Vagina (tissue), 2 donors: Measurements from ENCODE around the gene SPOPL. TPM values are rescaled to one million over a fixed set of nuclear protein-coding genes. Genes with fewer than 3 reads are reported as not detected.

Experiments
- DNase-seq, 2 donors: peaks; one replicate each; pipeline ENCODE4 v3.0.0-alpha.2; 2017; ENCODE audit errors: extremely low spot score in 2 of 2
- H3K27ac ChIP-seq: fragments of 200-600 bp; sonication (generic); one replicate; pipeline ENCODE4 v1.5.1; 2019
- H3K27me3 ChIP-seq: fragments of 200-600 bp; sonication (generic); one replicate; pipeline ENCODE4 v1.5.1; 2019
- H3K36me3 ChIP-seq, 2 donors: fragments of 200-600 bp; sonication (generic); one replicate each; pipeline ENCODE4 v1.5.1; 2017 to 2019
- H3K4me1 ChIP-seq: fragments of 200-600 bp; sonication (generic); one replicate; pipeline ENCODE4 v1.5.1; 2019
- H3K4me3 ChIP-seq, 2 donors: fragments of 200-600 bp; sonication (generic); 1 replicate in 1 of 2; 2 replicates in 1 of 2; pipeline ENCODE4 v1.5.1; 2016 to 2019
- H3K9me3 ChIP-seq: fragments of 200-600 bp; sonication (generic); one replicate; pipeline ENCODE4 v1.5.1; 2019
- POLR2A ChIP-seq, 2 donors: fragments of 450-650 bp; IDR thresholded peaks; one replicate each; pipeline ENCODE4 v1.6.1; 2017; ENCODE audit warnings: antibody characterized with exemption in 2 of 2, mild to moderate bottlenecking in 2 of 2, moderate library complexity in 2 of 2
- POLR2AphosphoS5 ChIP-seq, 2 donors: sonication (generic); formaldehyde crosslinking; IDR thresholded peaks; one replicate each; pipeline ENCODE4 v1.9.0; 2017; ENCODE audit warnings: antibody characterized with exemption in 2 of 2, mild to moderate bottlenecking in 2 of 2, low read depth in 1 of 2; ENCODE audit not compliant: insufficient read depth in 1 of 2
- intact Hi-C: fragments of 100-400 bp; cut with DNase I; formaldehyde crosslinking; loops from one replicate; pipeline ENCODE4 v1.15.1; 2023
- total RNA-seq: library from RNA; depleted of rRNA; stranded (reverse); fragments of >200 nt; gene quantifications from one replicate; pipeline ENCODE4 v1.2.3, GENCODE V29; 2016
- TF ChIP-seq, protein P1 (sequence below), 3 experiments: fragments of 450-650 bp in 2 of 3; fragments of 200-600 bp in 1 of 3; sonication (generic) in 1 of 3; IDR thresholded peaks; one replicate each; pipeline ENCODE4 v1.5.1; 2017 to 2019; ENCODE audit warnings: antibody characterized with exemption in 3 of 3, mild to moderate bottlenecking in 2 of 3, moderate library complexity in 2 of 3

The SPOPL gene
- total RNA-seq = 20.1 TPM

DNA sequence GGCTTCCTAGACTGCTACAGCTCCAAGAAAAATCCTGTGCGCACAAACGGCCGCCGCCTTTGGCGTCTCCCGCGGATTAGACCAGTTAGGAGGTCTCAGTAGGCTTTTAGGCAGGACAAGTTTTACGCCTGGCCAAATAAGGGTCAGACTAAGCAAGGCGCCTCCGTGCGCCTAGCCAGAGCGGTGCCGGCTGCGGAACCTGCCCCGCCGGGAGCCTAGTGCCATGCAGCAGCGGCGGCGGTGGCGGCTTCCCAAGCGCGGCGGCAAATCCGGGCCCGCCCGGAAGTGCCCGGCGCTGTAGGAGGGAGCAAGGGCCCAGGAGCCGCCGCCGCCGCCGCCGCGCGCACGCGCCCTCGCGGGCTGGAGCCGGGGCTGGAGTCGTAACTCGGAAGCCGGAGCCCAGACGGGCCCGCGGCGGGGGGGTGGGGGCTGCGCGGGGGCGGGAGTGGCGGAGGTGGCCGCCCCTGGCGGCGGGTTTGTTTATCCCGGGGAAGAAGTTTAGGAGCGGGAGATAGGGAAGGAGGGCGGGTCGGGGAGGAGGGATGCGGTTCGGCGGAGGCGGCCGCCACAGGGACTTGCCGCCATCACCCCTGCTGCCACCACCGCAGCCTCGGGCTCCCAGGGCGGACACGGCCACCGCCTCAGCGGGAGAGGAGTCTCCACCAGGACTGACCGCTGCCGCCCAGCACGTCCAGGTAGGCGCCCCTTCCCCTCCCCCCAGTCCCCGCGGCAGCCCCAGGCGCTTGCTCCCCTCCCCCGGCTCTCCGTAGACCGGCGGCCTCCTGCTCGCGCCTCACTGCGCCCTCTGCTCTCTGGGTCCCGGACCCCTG, at the start of gene SPOPL:
SPOPL (plus strand) TSS at position 346 of the 830 bp plus-strand sequence. CDS start 48,447 bp downstream, outside the sequence.
- no peaks in the 10 kb centered on the region for H3K36me3 ChIP-seq
- H3K4me1 ChIP-seq = peaks cover 46% of the 10 kb centered on the region
- intact Hi-C loops = no loop called here
- peak within 1 kb of the TSS; percentile 94 for H3K27ac ChIP-seq
- H3K4me3 ChIP-seq = peak within 1 kb of the TSS; percentile 91 to 94
- H3K9me3 ChIP-seq = no peaks in the 10 kb centered on the region
- TF ChIP-seq POLR2AphosphoS5 (IDR thresholded peaks at IDR 0.05; ENCODE audit: insufficient read depth in 1 of 2, low read depth in 1 of 2) = peak in 1 of 2 donors; percentile 78
- TF ChIP-seq, protein P1, sequence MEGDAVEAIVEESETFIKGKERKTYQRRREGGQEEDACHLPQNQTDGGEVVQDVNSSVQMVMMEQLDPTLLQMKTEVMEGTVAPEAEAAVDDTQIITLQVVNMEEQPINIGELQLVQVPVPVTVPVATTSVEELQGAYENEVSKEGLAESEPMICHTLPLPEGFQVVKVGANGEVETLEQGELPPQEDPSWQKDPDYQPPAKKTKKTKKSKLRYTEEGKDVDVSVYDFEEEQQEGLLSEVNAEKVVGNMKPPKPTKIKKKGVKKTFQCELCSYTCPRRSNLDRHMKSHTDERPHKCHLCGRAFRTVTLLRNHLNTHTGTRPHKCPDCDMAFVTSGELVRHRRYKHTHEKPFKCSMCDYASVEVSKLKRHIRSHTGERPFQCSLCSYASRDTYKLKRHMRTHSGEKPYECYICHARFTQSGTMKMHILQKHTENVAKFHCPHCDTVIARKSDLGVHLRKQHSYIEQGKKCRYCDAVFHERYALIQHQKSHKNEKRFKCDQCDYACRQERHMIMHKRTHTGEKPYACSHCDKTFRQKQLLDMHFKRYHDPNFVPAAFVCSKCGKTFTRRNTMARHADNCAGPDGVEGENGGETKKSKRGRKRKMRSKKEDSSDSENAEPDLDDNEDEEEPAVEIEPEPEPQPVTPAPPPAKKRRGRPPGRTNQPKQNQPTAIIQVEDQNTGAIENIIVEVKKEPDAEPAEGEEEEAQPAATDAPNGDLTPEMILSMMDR (IDR thresholded peaks at IDR 0.05) = no peak
- TF ChIP-seq POLR2A (IDR thresholded peaks at IDR 0.05) = peak in 1 of 2 donors; percentile 20
- no peaks in the 10 kb centered on the region for H3K27me3 ChIP-seq
- DNase-seq = no peak

DNA sequence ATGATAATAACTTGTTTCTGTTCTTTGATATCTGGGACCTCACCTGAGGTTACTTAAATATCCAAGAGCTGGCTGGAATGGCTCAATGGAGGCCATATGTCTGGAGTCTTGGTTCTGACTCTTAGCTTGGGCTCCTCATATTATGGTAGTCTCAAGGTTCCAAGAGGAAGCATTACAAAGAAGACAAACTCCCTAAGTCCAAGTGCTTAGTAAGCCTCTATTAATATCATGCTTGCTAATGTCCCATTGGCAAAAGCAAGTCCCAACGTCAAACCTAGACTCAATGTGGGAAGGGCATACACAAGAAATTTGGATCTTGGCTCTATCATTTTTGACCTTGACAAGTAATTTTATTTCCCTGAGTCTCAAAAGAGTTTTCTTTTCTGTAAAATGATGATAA, 49.2 kb upstream of the SPOPL start:
- H3K4me1 ChIP-seq = no peaks in the 10 kb centered on the region
- no peak overlapping the region for H3K4me3 ChIP-seq
- TF ChIP-seq POLR2A (IDR thresholded peaks at IDR 0.05) = no peak
- TF ChIP-seq, protein P1 (IDR thresholded peaks at IDR 0.05) = no peak
- TF ChIP-seq POLR2AphosphoS5 (IDR thresholded peaks at IDR 0.05; ENCODE audit: insufficient read depth in 1 of 2, low read depth in 1 of 2) = no peak
- no peaks in the 10 kb centered on the region for H3K36me3 ChIP-seq
- H3K27ac ChIP-seq = no peak overlapping the region
- no peaks in the 10 kb centered on the region for H3K27me3 ChIP-seq
- H3K9me3 ChIP-seq = no peaks in the 10 kb centered on the region
- DNase-seq = no peak
- intact Hi-C loops = no loop called here

DNA sequence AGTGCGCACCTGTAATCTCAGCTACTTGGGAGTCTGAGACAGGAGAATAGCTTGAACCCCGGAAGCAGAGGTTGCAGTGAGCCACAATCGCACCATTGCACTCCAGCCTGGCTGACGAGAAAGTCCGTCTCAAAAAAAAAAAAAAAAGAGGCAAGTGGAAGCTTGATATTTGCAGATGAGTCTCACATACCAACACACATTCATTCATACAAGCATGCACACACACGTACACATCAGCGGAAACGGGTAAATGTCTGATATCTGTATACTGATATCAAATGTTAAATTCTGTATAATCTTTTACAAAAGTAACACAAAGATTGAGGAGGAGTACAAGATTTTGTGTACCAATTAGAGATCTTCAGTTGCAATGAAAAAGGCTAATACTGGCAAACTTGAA, 47.8 kb upstream of the SPOPL start:
- Histone ChIP-seq H3K9me3 (no peaks in the 10 kb centered on the region), H3K27ac (no peak overlapping the region)
- intact Hi-C loops = no loop called here

DNA sequence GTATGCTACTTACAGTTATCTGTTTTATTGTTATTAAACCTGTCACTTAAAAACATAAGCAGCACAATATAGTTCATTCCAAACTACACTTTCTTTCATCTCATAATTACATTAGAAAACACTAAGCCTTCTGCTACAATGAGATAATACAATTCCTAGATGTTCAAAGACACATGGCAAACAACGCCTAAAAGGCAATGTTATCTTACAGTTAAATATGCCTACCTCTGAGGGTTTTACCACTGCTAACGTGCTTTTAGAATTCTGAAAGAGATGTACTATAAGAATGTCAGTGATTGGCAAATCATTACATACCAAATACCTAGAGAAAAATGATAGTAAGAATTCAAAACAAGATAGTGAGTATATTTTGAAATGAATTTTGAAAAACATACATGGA, 46.8 kb upstream of the SPOPL start:
- Histone ChIP-seq H3K27me3 (no peaks in the 10 kb centered on the region), H3K36me3 (no peaks in the 10 kb centered on the region), H3K27ac (no peak overlapping the region), H3K4me1 (no peaks in the 10 kb centered on the region), H3K4me3 (no peak overlapping the region), H3K9me3 (no peaks in the 10 kb centered on the region)
- TF ChIP-seq, protein P1 (IDR thresholded peaks at IDR 0.05) = no peak
- intact Hi-C loops = no loop called here
- DNase-seq = no peak

More for the DNA sequence above, 47.8 kb upstream of the SPOPL start:
- H3K4me3 ChIP-seq = no peak overlapping the region
- DNase-seq = no peak
- TF ChIP-seq, protein P1 (IDR thresholded peaks at IDR 0.05) = no peak
- no peak for TF ChIP-seq POLR2AphosphoS5 (IDR thresholded peaks at IDR 0.05; ENCODE audit: insufficient read depth in 1 of 2, low read depth in 1 of 2)
- TF ChIP-seq POLR2A (IDR thresholded peaks at IDR 0.05) = no peak
- no peaks in the 10 kb centered on the region for H3K4me1 ChIP-seq
- H3K27me3 ChIP-seq = no peaks in the 10 kb centered on the region
- no peaks in the 10 kb centered on the region for H3K36me3 ChIP-seq

DNA sequence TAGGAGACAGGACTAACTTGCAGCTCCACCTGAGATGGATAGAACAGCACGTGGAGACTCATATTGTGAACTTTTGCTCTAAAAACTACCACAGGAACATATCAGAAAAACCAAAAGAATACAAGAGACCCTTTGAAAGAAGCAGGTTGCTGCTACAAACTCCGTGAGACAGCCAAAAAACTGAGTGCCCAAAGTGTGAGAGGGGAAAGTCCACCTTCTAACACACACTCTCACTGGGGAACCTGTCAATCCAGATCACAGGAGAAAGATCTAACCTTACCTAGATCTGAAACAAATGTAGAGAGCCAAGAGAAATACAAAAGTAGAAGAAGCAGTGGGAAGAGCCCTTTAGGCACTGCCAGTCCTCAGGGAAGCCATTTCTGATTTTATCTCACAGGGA, 46.3 kb upstream of the SPOPL start:
- H3K4me3 ChIP-seq = no peak overlapping the region
- no peaks in the 10 kb centered on the region for H3K36me3 ChIP-seq
- H3K27ac ChIP-seq = no peak overlapping the region
- no peak for DNase-seq
- H3K9me3 ChIP-seq = no peaks in the 10 kb centered on the region
- no peak for TF ChIP-seq POLR2A (IDR thresholded peaks at IDR 0.05)
- no peak for TF ChIP-seq POLR2AphosphoS5 (IDR thresholded peaks at IDR 0.05; ENCODE audit: insufficient read depth in 1 of 2, low read depth in 1 of 2)
- TF ChIP-seq, protein P1 (IDR thresholded peaks at IDR 0.05) = no peak
- no peaks in the 10 kb centered on the region for H3K4me1 ChIP-seq
- intact Hi-C loops = no loop called here
- no peaks in the 10 kb centered on the region for H3K27me3 ChIP-seq
